Breast epithelium (tissue), 3 donors: ENCODE measurements around the gene SERPINC1.

Source experiments
- CTCF ChIP-seq, 3 donors: fragments of 450-650 bp; IDR thresholded peaks; one replicate each; pipeline ENCODE4 v1.5.1; 2016 to 2017; ENCODE audit warnings: antibody characterized with exemption in 3 of 3, mild to moderate bottlenecking in 3 of 3, moderate library complexity in 3 of 3
- POLR2A ChIP-seq: fragments of 450-650 bp; IDR thresholded peaks from one replicate; pipeline ENCODE4 v1.6.1; 2016; ENCODE audit warnings: antibody characterized with exemption, mild to moderate bottlenecking, moderate library complexity

- no peak for TF ChIP-seq CTCF (IDR thresholded peaks at IDR 0.05)
- TF ChIP-seq POLR2A: no peak
Measured at GRCh38 chr1:173860065-173860464, 57.1 kb downstream of the SERPINC1 start.
